Measurements from ENCODE around the gene CYS1. TPM values are rescaled to one million over a fixed set of nuclear protein-coding genes. Genes with fewer than 3 reads are reported as not detected.

Gene CYS1
- total and polyA plus RNA-seq, 4 donors, result 0.07 to 4.1 (median 1.0) TPM

DNA sequence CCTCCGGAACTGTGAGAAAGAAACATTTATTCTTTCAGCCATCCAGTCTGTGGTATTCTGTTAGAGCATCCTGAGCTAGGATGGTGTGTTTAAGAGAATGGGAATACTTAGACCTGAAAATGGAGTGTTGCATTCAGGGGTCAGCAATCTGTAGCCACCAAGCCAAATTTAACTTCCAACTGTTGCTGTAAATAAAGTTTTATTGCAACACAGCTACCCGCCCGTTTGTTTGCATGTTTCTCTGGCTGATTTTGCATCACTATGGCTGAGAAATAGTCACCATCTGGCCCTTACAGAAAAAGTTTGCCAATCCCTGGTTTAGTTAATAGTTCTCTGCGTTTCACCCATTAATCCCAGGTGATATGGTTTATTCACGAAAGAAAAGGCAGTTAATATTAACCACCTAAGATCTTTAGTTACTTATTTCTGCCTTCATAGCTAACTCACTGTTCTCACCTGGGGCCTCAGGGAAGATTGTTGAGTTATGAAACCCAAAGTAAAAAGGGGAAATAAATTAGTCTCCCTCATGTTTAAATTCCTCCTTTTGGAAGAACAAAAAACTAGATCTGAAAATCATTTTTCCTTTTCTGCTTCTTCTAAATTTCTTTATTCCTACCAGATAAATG lies 9.5 kb upstream of the CYS1 start (continued):
- TF ChIP-seq, protein P1, sequence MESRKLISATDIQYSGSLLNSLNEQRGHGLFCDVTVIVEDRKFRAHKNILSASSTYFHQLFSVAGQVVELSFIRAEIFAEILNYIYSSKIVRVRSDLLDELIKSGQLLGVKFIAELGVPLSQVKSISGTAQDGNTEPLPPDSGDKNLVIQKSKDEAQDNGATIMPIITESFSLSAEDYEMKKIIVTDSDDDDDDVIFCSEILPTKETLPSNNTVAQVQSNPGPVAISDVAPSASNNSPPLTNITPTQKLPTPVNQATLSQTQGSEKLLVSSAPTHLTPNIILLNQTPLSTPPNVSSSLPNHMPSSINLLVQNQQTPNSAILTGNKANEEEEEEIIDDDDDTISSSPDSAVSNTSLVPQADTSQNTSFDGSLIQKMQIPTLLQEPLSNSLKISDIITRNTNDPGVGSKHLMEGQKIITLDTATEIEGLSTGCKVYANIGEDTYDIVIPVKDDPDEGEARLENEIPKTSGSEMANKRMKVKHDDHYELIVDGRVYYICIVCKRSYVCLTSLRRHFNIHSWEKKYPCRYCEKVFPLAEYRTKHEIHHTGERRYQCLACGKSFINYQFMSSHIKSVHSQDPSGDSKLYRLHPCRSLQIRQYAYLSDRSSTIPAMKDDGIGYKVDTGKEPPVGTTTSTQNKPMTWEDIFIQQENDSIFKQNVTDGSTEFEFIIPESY (IDR thresholded peaks at IDR 0.05), result no peak
- no peak for TF ChIP-seq EGR1 (IDR thresholded peaks at IDR 0.05; ENCODE audit: low read depth in 2 of 2)
- no peak for TF ChIP-seq GABPA (IDR thresholded peaks at IDR 0.05 in 1 of 2, conservative IDR thresholded peaks at IDR 0.05 in 1 of 2)
- no peak for TF ChIP-seq NR2F2 (IDR thresholded peaks at IDR 0.05)
- no peak for TF ChIP-seq FOXA1 (IDR thresholded peaks at IDR 0.05)
- TF ChIP-seq, protein P2, sequence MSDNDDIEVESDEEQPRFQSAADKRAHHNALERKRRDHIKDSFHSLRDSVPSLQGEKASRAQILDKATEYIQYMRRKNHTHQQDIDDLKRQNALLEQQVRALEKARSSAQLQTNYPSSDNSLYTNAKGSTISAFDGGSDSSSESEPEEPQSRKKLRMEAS (IDR thresholded peaks at IDR 0.05), result no peak
- TF ChIP-seq, protein P3, sequence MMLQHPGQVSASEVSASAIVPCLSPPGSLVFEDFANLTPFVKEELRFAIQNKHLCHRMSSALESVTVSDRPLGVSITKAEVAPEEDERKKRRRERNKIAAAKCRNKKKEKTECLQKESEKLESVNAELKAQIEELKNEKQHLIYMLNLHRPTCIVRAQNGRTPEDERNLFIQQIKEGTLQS (IDR thresholded peaks at IDR 0.05), result no peak
- TF ChIP-seq RXRA (IDR thresholded peaks at IDR 0.05), result no peak
- no peak for TF ChIP-seq SP1 (IDR thresholded peaks at IDR 0.05)

DNA sequence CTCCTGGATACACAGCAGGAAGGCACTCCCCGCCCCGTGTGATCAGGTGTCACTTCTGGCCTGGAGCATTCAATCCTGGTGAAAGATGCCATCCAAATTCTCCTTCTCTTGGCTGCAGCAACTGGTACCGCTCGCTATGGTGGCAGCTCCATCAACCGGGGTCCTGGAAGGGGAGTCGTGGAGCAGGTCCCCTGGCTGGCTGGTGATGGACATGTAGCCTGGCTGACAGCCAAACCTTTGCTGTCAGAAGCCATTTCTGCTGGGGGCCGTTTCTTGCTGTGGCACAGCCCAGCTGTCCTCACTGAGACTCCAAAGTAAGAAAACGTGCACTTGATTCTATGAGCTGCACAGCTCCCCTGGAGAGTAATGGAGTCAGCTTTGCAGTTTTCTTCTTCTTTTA lies 7.1 kb upstream of the CYS1 start:
- Histone ChIP-seq H3K9me3 (ENCODE audit: control insufficient read depth in 4 of 4, low read length in 3 of 4) (no peaks in the 10 kb centered on the region), H3K9ac (ENCODE audit: low read depth in 1 of 2, low read length in 2 of 2) (no peak overlapping the region), H3K36me3 (ENCODE audit: control insufficient read depth in 4 of 4, insufficient read depth in 3 of 4, low read depth in 1 of 4, low read length in 3 of 4) (no peaks in the 10 kb centered on the region), H3K27ac (ENCODE audit: low read depth in 1 of 2, low read length in 2 of 2) (no peak overlapping the region), H3K4me1 (ENCODE audit: control insufficient read depth in 4 of 4, insufficient read depth in 4 of 4, low read length in 3 of 4) (no peaks in the 10 kb centered on the region), H3K27me3 (ENCODE audit: control insufficient read depth in 4 of 4, insufficient read depth in 4 of 4, low read length in 3 of 4) (peaks cover 0 to 3% (median 1%) of the 10 kb centered on the region in 4 donors), H3K4me3 (ENCODE audit: low read depth in 1 of 3, low read length in 3 of 3) (no peak overlapping the region)
- 82% methylated on average over 8 of the region's 8 CpGs for WGBS
- TF ChIP-seq HNF4A (conservative IDR thresholded peaks at IDR 0.05), result no peak
- TF ChIP-seq JUND (IDR thresholded peaks at IDR 0.05), result no peak
- no peak for TF ChIP-seq NR2F2 (IDR thresholded peaks at IDR 0.05)
- TF ChIP-seq RAD21 (IDR thresholded peaks at IDR 0.05), result no peak
- TF ChIP-seq TAF1 (conservative IDR thresholded peaks at IDR 0.05), result no peak
- TF ChIP-seq YY1 (IDR thresholded peaks at IDR 0.05), result no peak
- TF ChIP-seq, protein P2 (IDR thresholded peaks at IDR 0.05), result no peak
- TF ChIP-seq, protein P1 (IDR thresholded peaks at IDR 0.05), result no peak
- TF ChIP-seq GABPA (IDR thresholded peaks at IDR 0.05 in 1 of 2, conservative IDR thresholded peaks at IDR 0.05 in 1 of 2), result no peak
- TF ChIP-seq FOXA1 (IDR thresholded peaks at IDR 0.05), result no peak
- TF ChIP-seq, protein P4, sequence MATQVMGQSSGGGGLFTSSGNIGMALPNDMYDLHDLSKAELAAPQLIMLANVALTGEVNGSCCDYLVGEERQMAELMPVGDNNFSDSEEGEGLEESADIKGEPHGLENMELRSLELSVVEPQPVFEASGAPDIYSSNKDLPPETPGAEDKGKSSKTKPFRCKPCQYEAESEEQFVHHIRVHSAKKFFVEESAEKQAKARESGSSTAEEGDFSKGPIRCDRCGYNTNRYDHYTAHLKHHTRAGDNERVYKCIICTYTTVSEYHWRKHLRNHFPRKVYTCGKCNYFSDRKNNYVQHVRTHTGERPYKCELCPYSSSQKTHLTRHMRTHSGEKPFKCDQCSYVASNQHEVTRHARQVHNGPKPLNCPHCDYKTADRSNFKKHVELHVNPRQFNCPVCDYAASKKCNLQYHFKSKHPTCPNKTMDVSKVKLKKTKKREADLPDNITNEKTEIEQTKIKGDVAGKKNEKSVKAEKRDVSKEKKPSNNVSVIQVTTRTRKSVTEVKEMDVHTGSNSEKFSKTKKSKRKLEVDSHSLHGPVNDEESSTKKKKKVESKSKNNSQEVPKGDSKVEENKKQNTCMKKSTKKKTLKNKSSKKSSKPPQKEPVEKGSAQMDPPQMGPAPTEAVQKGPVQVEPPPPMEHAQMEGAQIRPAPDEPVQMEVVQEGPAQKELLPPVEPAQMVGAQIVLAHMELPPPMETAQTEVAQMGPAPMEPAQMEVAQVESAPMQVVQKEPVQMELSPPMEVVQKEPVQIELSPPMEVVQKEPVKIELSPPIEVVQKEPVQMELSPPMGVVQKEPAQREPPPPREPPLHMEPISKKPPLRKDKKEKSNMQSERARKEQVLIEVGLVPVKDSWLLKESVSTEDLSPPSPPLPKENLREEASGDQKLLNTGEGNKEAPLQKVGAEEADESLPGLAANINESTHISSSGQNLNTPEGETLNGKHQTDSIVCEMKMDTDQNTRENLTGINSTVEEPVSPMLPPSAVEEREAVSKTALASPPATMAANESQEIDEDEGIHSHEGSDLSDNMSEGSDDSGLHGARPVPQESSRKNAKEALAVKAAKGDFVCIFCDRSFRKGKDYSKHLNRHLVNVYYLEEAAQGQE (IDR thresholded peaks at IDR 0.05), result no peak
- no peak for TF ChIP-seq HNF4G (IDR thresholded peaks at IDR 0.05)
- no peak for TF ChIP-seq SP1 (IDR thresholded peaks at IDR 0.05)
- TF ChIP-seq, protein P3 (IDR thresholded peaks at IDR 0.05), result no peak
- TF ChIP-seq, protein P5, sequence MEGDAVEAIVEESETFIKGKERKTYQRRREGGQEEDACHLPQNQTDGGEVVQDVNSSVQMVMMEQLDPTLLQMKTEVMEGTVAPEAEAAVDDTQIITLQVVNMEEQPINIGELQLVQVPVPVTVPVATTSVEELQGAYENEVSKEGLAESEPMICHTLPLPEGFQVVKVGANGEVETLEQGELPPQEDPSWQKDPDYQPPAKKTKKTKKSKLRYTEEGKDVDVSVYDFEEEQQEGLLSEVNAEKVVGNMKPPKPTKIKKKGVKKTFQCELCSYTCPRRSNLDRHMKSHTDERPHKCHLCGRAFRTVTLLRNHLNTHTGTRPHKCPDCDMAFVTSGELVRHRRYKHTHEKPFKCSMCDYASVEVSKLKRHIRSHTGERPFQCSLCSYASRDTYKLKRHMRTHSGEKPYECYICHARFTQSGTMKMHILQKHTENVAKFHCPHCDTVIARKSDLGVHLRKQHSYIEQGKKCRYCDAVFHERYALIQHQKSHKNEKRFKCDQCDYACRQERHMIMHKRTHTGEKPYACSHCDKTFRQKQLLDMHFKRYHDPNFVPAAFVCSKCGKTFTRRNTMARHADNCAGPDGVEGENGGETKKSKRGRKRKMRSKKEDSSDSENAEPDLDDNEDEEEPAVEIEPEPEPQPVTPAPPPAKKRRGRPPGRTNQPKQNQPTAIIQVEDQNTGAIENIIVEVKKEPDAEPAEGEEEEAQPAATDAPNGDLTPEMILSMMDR (IDR thresholded peaks at IDR 0.05; ENCODE audit: low read depth, low read length, missing input control), result no peak
- no peak for TF ChIP-seq EGR1 (IDR thresholded peaks at IDR 0.05; ENCODE audit: low read depth in 2 of 2)
- no peak for TF ChIP-seq RXRA (IDR thresholded peaks at IDR 0.05)
- TF ChIP-seq FOXA2 (IDR thresholded peaks at IDR 0.05), result no peak
- DNase-seq (ENCODE audit: low spot score), result no peak

All from liver (tissue), 9 donors.